ENCODE data around the gene KRTAP4-11.

DNA sequence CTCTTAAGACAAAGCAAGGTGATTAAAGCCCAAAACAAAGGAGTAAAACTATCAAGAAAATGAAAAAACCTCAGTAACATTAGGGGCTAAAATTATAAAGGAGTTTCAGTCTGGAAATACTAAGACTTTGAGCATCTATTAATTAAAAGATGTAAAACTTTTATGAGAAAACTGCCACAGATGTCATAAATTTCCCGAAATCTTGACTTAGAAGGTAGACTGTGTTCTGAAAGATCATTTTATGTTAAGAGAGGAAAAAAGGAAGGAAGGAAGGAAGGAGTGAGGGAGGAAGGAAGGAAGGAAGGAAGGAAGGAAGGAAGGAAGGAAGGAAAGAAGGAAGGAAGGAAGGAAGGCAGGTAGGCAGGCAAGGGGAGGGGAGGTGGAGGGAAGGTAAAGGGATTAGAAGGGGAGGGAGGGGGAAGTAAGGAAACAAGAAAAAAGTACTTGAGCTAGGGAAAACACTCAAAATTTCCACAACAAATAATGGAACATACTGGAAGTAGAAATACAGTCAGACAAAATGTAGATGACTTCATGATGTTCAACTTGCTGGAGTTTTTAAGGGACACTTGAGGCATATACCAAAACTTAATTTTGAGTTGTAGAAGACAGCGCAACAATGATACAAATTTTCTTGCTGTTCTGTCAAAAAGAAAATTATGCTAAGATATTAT lies 29.5 kb upstream of the KRTAP4-11 start:
- TF ChIP-seq, protein P1, sequence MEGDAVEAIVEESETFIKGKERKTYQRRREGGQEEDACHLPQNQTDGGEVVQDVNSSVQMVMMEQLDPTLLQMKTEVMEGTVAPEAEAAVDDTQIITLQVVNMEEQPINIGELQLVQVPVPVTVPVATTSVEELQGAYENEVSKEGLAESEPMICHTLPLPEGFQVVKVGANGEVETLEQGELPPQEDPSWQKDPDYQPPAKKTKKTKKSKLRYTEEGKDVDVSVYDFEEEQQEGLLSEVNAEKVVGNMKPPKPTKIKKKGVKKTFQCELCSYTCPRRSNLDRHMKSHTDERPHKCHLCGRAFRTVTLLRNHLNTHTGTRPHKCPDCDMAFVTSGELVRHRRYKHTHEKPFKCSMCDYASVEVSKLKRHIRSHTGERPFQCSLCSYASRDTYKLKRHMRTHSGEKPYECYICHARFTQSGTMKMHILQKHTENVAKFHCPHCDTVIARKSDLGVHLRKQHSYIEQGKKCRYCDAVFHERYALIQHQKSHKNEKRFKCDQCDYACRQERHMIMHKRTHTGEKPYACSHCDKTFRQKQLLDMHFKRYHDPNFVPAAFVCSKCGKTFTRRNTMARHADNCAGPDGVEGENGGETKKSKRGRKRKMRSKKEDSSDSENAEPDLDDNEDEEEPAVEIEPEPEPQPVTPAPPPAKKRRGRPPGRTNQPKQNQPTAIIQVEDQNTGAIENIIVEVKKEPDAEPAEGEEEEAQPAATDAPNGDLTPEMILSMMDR (IDR thresholded peaks at IDR 0.05) = no peak
- no peak for TF ChIP-seq POLR2A (IDR thresholded peaks at IDR 0.05)

All from tibial nerve (tissue), 3 donors.